ENCODE measurements around the gene PPP1R15A.

The PPP1R15A gene

DNA sequence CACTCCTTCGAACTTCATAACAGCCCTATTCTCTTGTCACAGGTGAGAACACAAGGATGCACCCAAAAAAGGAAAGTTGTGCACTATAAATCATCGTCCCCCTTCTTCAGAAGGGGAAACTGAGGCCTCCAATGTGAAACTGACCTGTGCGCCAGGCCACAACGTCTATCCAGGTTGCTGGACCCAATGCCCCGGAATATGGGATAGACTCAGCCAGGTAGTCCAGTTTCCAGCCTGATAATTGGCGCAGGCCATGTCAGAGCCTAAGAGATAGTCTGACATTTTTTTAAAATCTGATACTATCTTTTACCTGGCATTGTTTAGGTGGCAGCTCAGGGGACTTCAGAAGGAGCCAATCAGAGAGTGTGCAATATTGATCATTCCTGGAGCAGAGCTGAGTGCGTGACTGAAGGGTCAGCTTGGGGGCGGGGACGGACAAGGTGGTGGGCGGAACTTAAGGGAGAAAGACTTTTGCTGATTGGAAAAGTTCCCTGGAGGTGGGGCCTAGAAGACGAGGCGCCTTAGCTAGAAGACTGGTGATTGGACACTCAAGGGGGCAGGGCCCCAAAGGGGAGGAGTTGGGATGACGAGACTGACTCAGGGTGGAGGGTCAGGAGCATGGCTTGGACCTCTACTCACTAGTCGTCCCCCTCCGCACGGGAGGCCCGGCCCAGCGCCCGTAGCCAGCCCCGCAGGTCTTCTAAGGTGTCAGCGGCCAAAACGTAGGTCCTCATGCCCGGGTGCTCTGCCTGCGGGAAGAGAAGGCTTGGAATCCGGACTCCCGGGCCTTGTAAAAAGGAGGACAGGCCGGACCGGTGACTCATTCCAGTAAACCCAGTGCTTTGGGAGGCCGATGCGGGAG is 12.3 kb upstream of the PPP1R15A start:
- peaks cover 4 to 10% of the 10 kb centered on the region in 2 experiments for H3K4me1 ChIP-seq (ENCODE audit: control insufficient read depth in 1 of 2, insufficient read depth in 1 of 2, low read depth in 1 of 2, low read length in 1 of 2)
- peak overlapping the region; percentile 38 to 49 for H3K4me3 ChIP-seq (ENCODE audit: low read depth in 1 of 2, low read length in 1 of 2)
- no peaks in the 10 kb centered on the region for H3K9me3 ChIP-seq
- TF ChIP-seq, protein P1, sequence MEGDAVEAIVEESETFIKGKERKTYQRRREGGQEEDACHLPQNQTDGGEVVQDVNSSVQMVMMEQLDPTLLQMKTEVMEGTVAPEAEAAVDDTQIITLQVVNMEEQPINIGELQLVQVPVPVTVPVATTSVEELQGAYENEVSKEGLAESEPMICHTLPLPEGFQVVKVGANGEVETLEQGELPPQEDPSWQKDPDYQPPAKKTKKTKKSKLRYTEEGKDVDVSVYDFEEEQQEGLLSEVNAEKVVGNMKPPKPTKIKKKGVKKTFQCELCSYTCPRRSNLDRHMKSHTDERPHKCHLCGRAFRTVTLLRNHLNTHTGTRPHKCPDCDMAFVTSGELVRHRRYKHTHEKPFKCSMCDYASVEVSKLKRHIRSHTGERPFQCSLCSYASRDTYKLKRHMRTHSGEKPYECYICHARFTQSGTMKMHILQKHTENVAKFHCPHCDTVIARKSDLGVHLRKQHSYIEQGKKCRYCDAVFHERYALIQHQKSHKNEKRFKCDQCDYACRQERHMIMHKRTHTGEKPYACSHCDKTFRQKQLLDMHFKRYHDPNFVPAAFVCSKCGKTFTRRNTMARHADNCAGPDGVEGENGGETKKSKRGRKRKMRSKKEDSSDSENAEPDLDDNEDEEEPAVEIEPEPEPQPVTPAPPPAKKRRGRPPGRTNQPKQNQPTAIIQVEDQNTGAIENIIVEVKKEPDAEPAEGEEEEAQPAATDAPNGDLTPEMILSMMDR (IDR thresholded peaks at IDR 0.05), result no peak
- no peak overlapping the region for H3K27ac ChIP-seq
- H3K27me3 ChIP-seq, result peaks cover 4% of the 10 kb centered on the region
- no peaks in the 10 kb centered on the region for H3K36me3 ChIP-seq

DNA sequence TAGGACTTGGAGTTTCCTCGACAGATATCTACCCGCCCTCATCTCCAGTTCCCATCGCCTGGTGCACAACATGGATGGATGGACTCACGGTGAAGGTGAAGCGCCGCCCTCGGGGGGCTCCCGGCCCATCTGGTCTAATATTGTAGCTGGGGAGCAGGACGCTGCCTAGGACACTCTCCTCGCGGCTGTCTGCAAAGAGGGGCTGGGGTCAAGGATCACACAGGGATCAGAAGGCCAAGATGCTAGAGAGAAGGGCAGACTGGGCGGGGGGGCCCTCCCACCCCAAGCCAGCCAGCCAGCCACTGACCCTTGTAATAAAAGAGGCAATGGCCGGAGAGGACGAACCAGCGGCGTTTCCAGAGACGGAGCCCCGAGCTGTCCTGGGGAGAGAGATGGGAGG is 10.9 kb upstream of the PPP1R15A start:
- no peaks in the 10 kb centered on the region for H3K36me3 ChIP-seq

DNA sequence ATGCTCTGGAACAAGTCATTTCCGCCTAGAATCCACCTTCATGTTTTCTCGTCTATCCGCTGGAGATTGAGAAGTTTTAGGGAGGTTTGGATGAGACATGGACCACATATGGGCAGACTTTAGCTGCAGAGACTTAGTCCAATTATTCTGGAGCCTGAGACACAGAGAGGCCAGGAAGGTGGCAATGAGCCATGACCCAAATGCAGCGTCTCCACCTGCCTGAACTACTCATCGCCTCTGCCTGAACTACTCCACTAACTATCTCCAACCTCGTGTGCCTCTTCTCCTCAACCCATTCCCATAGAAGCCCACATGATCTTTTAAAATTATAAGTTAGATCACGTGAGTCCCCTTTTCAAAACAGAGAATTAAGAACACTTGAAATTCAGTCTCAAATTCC is 9.4 kb upstream of the PPP1R15A start:
- TF ChIP-seq, protein P1 (IDR thresholded peaks at IDR 0.05), result no peak
- H3K27me3 ChIP-seq, result peaks cover 20% of the 10 kb centered on the region
- H3K4me1 ChIP-seq (ENCODE audit: control insufficient read depth in 1 of 2, insufficient read depth in 1 of 2, low read depth in 1 of 2, low read length in 1 of 2), result peaks cover 4 to 10% of the 10 kb centered on the region in 2 experiments
- H3K9me3 ChIP-seq, result no peaks in the 10 kb centered on the region
- H3K36me3 ChIP-seq, result no peaks in the 10 kb centered on the region
- H3K27ac ChIP-seq, result no peak overlapping the region
- no peak overlapping the region for H3K4me3 ChIP-seq (ENCODE audit: low read depth in 1 of 2, low read length in 1 of 2)

More for the DNA sequence above, 10.9 kb upstream of the PPP1R15A start:
- Histone ChIP-seq H3K27ac (no peak overlapping the region), H3K27me3 (peaks cover 5% of the 10 kb centered on the region), H3K9me3 (no peaks in the 10 kb centered on the region), H3K4me3 (ENCODE audit: low read depth in 1 of 2, low read length in 1 of 2) (no peak overlapping the region), H3K4me1 (ENCODE audit: control insufficient read depth in 1 of 2, insufficient read depth in 1 of 2, low read depth in 1 of 2, low read length in 1 of 2) (peaks cover 4 to 10% of the 10 kb centered on the region in 2 experiments)
- TF ChIP-seq, protein P1 (IDR thresholded peaks at IDR 0.05), result no peak

DNA sequence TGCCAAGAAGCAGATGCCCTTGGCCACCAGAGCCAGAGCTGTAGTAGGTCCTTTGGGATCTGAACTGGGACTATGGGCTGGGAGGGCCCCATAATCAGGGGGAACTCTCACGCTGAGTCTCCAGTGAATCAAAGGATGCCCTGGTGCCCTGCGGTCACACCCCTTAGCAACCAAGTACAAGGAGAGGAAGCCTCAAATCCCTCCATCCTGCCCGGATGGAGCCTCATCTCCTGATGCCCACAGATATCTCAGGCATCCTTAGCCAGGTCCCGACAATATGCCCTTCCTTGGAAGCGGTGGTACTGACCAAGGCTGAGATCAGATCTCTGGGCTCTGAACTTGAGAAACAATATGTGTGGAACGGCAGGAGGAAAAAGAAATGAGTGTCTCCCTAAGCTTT is 5.5 kb upstream of the PPP1R15A start:
- Histone ChIP-seq H3K9me3 (no peaks in the 10 kb centered on the region), H3K27me3 (peaks cover 16% of the 10 kb centered on the region), H3K27ac (no peak overlapping the region), H3K4me1 (ENCODE audit: control insufficient read depth in 1 of 2, insufficient read depth in 1 of 2, low read depth in 1 of 2, low read length in 1 of 2) (peaks cover 0 to under 1% of the 10 kb centered on the region in 2 experiments), H3K36me3 (no peaks in the 10 kb centered on the region), H3K4me3 (ENCODE audit: low read depth in 1 of 2, low read length in 1 of 2) (no peak overlapping the region)
- TF ChIP-seq, protein P1 (IDR thresholded peaks at IDR 0.05), result no peak

DNA sequence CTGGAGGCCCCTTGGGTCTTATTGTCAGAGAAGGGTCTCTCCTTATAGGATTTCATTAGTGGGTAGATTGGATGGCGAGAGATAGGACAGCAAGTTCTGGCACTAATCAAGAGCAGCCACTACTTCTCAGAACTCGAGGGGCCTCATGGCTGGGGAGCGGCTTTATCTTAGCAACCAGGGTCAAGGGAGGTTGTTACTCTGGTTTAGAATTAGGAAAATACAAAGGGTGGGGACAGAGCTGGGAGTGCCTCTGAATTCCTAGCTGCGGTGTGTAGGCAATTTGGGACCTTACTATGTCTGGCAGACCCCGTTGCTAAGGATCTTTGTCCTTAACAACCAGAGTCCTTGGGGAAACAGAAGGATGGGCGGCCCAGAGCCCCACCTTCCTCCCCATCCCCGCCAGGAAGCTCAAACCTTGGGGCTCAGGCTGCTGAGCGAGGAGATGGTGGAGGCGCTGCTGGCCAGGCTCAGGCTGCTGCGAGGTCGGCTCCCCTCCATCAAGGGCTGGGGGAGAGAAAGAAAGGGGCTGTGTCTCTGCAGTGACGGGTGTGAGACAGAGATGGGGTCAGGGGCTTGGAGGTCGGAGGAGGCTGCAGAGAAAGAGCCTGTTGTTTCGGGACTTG is 5.0 kb upstream of the PPP1R15A start:
- H3K36me3 ChIP-seq, result no peaks in the 10 kb centered on the region
- peaks cover 3 to 6% of the 10 kb centered on the region in 2 experiments for H3K4me1 ChIP-seq (ENCODE audit: control insufficient read depth in 1 of 2, insufficient read depth in 1 of 2, low read depth in 1 of 2, low read length in 1 of 2)
- TF ChIP-seq, protein P1 (IDR thresholded peaks at IDR 0.05), result no peak
- H3K27ac ChIP-seq, result no peak overlapping the region
- no peak overlapping the region for H3K4me3 ChIP-seq (ENCODE audit: low read depth in 1 of 2, low read length in 1 of 2)
- H3K9me3 ChIP-seq, result no peaks in the 10 kb centered on the region
- peaks cover 16% of the 10 kb centered on the region for H3K27me3 ChIP-seq

Measured in neutrophil (primary cell).